Loucy (cell line): ENCODE measurements around the gene ABCB9.

Experiments
- H2AFZ ChIP-seq: fragments of 200-600 bp; sonication (generic); 2 replicates; pipeline ENCODE4 v1.6.0; 2016; ENCODE audit warnings: antibody characterized with exemption, mild to moderate bottlenecking, low read length, moderate library complexity
- H3F3A ChIP-seq: fragments of 200-600 bp; 2 replicates; pipeline ENCODE4 v1.6.0; 2016; ENCODE audit warnings: antibody characterized with exemption, low read depth, mild to moderate bottlenecking
- H3K27me3 ChIP-seq: fragments of 200-600 bp; sonication (generic); 2 replicates; pipeline ENCODE4 v1.6.1; 2014; ENCODE audit warnings: low read length, mild to moderate bottlenecking; ENCODE audit not compliant: insufficient read depth, poor library complexity, severe bottlenecking
- H3K36me3 ChIP-seq: fragments of 200-600 bp; sonication (generic); 2 replicates; pipeline ENCODE4 v1.6.1; 2016; ENCODE audit warnings: low read length; ENCODE audit not compliant: insufficient read depth
- H3K4me1 ChIP-seq: fragments of 200-600 bp; sonication (generic); 2 replicates; pipeline ENCODE4 v1.5.1; 2014; ENCODE audit warnings: low read length, mild to moderate bottlenecking; ENCODE audit not compliant: insufficient read depth, poor library complexity, severe bottlenecking
- H3K4me2 ChIP-seq: fragments of 200-600 bp; sonication (generic); 2 replicates; pipeline ENCODE4 v1.6.0; 2014; ENCODE audit warnings: antibody characterized with exemption, low read length, low read depth, mild to moderate bottlenecking; ENCODE audit not compliant: poor library complexity, severe bottlenecking
- H3K4me3 ChIP-seq: fragments of 200-600 bp; sonication (generic); 2 replicates; pipeline ENCODE4 v1.5.1; 2014; ENCODE audit warnings: low read length, mild to moderate bottlenecking, mixed read lengths; ENCODE audit not compliant: poor library complexity, severe bottlenecking
- H3K79me2 ChIP-seq: fragments of 200-600 bp; sonication (generic); 2 replicates; pipeline ENCODE4 v1.6.1; 2014; ENCODE audit warnings: low read length; ENCODE audit not compliant: insufficient read depth
- H3K9ac ChIP-seq: fragments of 200-600 bp; sonication (generic); 2 replicates; pipeline ENCODE4 v1.6.0; 2014; ENCODE audit warnings: mild to moderate bottlenecking, low read depth, low read length, moderate library complexity; ENCODE audit not compliant: poor library complexity, severe bottlenecking
- H3K9me2 ChIP-seq: fragments of 200-600 bp; sonication (generic); replicated peaks from 2 replicates; pipeline ENCODE4 v1.6.1; 2016; ENCODE audit warnings: low read depth, low read length, mixed read lengths
- H3K9me3 ChIP-seq: fragments of 200-600 bp; sonication (generic); 2 replicates; pipeline ENCODE4 v1.6.1; 2014; ENCODE audit warnings: mild to moderate bottlenecking, antibody characterized with exemption, low read length, low read depth; ENCODE audit not compliant: insufficient read depth
- H4K20me1 ChIP-seq: fragments of 200-600 bp; sonication (generic); 2 replicates; pipeline ENCODE4 v1.6.0; 2014; ENCODE audit warnings: antibody characterized with exemption, low read length, mild to moderate bottlenecking; ENCODE audit not compliant: insufficient read depth, poor library complexity, severe bottlenecking
- EZH2phosphoT487 ChIP-seq: fragments of 200-600 bp; IDR thresholded peaks from 2 replicates; pipeline ENCODE4 v1.6.1; 2018; ENCODE audit warnings: antibody characterized with exemption, mild to moderate bottlenecking, moderate library complexity, borderline replicate concordance
- TF ChIP-seq, protein P1 (sequence below): fragments of 200-600 bp; sonication (generic); conservative IDR thresholded peaks from 2 replicates; pipeline ENCODE4 v1.5.1; 2014; ENCODE audit warnings: mild to moderate bottlenecking, antibody characterized with exemption, low read length

The ABCB9 gene

DNA sequence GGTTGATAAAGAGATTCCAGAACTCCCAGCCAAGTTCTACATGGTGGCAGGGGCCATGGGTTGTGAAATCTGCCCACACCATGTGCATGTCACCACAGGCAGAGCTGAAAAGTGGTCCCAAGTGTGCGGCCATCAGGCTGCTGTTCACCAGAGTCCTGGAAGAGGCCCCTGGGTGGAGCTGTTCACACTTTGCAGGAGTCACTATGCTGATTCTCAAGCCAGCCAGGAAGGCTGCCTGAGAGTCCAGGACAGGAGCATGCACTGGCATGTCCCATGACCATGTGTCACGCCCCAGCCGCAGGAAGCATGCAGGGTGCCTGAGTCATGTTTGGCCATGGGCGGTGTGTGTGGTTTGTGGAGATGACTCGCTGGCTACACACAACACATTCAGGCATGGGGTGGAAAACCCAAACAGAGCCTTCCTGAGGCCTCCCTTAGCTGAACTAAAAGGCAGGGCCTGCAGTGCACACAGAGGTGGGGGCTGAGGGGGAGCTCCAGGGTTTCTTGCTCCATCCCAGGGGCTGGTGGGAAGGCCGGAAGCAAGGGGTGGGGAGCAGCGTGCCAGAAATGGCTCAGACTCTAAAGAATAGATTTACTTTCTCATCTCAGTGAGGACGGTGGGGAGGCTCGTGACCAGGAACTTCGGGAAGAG, 19.4 kb downstream of the ABCB9 start:
- Histone ChIP-seq H3K9ac (peak overlapping the region; percentile 31), H3K4me2 (peak overlapping the region; percentile 5), H3K79me2 (no peaks in the 10 kb centered on the region), H2AFZ (no peak overlapping the region), H4K20me1 (no peaks in the 10 kb centered on the region), H3K27me3 (no peaks in the 10 kb centered on the region), H3K4me1 (peaks cover 15% of the 10 kb centered on the region), H3K4me3 (no peak overlapping the region), H3F3A (no peaks in the 10 kb centered on the region), H3K36me3 (no peaks in the 10 kb centered on the region), H3K9me3 (no peaks in the 10 kb centered on the region), H3K9me2 (no peaks in the 10 kb centered on the region)
- TF ChIP-seq, protein P1, sequence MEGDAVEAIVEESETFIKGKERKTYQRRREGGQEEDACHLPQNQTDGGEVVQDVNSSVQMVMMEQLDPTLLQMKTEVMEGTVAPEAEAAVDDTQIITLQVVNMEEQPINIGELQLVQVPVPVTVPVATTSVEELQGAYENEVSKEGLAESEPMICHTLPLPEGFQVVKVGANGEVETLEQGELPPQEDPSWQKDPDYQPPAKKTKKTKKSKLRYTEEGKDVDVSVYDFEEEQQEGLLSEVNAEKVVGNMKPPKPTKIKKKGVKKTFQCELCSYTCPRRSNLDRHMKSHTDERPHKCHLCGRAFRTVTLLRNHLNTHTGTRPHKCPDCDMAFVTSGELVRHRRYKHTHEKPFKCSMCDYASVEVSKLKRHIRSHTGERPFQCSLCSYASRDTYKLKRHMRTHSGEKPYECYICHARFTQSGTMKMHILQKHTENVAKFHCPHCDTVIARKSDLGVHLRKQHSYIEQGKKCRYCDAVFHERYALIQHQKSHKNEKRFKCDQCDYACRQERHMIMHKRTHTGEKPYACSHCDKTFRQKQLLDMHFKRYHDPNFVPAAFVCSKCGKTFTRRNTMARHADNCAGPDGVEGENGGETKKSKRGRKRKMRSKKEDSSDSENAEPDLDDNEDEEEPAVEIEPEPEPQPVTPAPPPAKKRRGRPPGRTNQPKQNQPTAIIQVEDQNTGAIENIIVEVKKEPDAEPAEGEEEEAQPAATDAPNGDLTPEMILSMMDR = peak; percentile 51
- no peak for TF ChIP-seq EZH2phosphoT487

DNA sequence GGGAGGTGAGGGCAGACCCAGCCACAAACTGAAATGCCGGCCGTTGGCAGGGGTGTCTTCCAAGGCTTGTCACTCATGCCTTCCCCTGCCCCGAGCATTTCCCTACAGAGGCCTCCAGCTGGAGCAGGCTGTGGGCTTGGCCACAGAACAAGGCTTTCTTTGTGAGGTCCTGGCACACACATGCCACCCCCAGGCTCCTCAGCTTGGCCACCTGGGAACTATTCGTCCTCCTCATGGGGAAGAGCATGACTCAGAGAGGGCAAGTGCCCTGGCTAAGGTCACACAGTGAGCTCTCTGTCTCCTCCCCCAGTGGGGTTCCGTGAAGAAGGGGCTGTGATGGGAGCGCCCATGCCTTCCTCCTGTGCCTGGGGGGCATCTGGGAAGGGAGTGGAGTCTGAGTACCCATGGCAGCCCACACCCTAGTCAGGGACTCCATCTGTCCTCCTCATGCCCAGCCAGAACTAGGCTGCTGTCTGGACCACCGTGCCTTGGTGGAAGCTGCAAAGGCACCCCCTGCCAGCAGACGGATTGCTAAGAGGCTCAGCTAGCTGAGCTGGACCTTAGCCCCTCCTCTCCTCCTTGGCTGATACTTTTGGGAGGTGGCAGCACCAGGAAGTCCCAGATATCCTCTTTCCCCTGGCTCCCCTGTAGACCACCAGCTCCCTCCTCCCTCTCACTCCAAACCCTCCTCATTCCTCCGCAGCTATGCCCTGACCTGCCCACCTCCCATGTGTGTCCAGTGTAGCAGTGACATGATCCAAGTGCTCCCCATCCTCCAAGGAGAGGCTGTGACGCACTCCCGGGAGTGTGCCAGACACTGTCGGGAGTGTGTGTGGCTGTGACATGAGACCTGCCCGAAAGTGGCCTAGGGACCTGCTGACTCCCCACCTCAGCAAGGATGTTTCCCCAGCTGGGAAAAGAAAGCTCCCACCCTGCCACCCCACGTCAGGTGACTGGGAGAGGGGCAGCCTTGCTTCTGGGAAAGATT, 21.4 kb downstream of the ABCB9 start:
- Histone ChIP-seq H3K9me2 (no peaks in the 10 kb centered on the region), H3K4me3 (no peak overlapping the region), H3K79me2 (no peaks in the 10 kb centered on the region), H3K9ac (no peak overlapping the region), H3K27me3 (no peaks in the 10 kb centered on the region), H3K4me1 (peaks cover 15% of the 10 kb centered on the region), H4K20me1 (no peaks in the 10 kb centered on the region), H3F3A (no peaks in the 10 kb centered on the region), H2AFZ (no peak overlapping the region), H3K9me3 (no peaks in the 10 kb centered on the region), H3K36me3 (no peaks in the 10 kb centered on the region), H3K4me2 (no peak overlapping the region)
- TF ChIP-seq EZH2phosphoT487 = no peak
- TF ChIP-seq, protein P1 = no peak

DNA sequence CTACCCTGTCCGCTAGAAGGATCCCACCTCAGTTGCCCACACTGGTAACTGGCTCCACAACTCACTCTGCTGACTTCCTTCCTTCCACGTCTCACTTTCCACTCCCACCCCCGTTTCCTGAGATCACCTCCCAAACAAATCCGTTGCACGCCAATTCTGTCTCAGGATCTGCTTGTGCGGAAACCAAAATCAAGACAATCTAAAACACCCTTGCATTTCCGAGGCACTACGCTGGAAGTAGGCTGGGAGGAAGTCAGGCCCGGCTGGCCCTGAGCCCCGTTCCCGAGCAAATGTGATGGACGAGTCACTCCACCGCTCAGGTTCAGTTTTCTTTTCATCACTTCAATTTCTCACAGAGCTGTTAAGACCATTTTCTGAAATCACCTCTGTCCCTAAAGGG, 23.1 kb downstream of the ABCB9 start:
- H3K4me2 ChIP-seq = no peak overlapping the region
- H2AFZ ChIP-seq = no peak overlapping the region
- H3K9me2 ChIP-seq = no peaks in the 10 kb centered on the region
- H3K9me3 ChIP-seq = no peaks in the 10 kb centered on the region
- H3K79me2 ChIP-seq = no peaks in the 10 kb centered on the region
- H3K27me3 ChIP-seq = no peaks in the 10 kb centered on the region
- no peaks in the 10 kb centered on the region for H3F3A ChIP-seq
- H3K4me1 ChIP-seq = peaks cover 15% of the 10 kb centered on the region
- TF ChIP-seq, protein P1 = no peak
- no peak for TF ChIP-seq EZH2phosphoT487
- no peaks in the 10 kb centered on the region for H3K36me3 ChIP-seq
- H3K9ac ChIP-seq = no peak overlapping the region
- H4K20me1 ChIP-seq = no peaks in the 10 kb centered on the region
- H3K4me3 ChIP-seq = no peak overlapping the region
